ENCODE data around the gene LDLRAD4.
A peak's percentile ranks its signal among the peaks of the same experiment; 100 is the strongest.

LDLRAD4 gene

GRCh38 chr18:13500869-13501542, 282.4 kb downstream of the LDLRAD4 start:
- no peak for DNase-seq

- no peak for DNase-seq
Observed at GRCh38 chr18:13501543-13501887, 283.0 kb downstream of the LDLRAD4 start.

- DNase-seq = peak; percentile 14 to 26
Observed at GRCh38 chr18:13501891-13502290, 283.3 kb downstream of the LDLRAD4 start.

GRCh38 chr18:13502585-13502984, 284.0 kb downstream of the LDLRAD4 start:
- no peak for DNase-seq

- DNase-seq = no peak
Observed at GRCh38 chr18:13503836-13504235, 285.3 kb downstream of the LDLRAD4 start.

GRCh38 chr18:13505780-13506345, 287.3 kb downstream of the LDLRAD4 start:
- no peak for DNase-seq

GRCh38 chr18:13510594-13510993, 292.0 kb downstream of the LDLRAD4 start:
- no peak for DNase-seq

- DNase-seq = no peak
Observed at GRCh38 chr18:13511961-13512577, 293.5 kb downstream of the LDLRAD4 start.

- DNase-seq = no peak
Observed at GRCh38 chr18:13513021-13513420, 294.5 kb downstream of the LDLRAD4 start.

- DNase-seq = no peak
Observed at GRCh38 chr18:13513481-13513880, 294.9 kb downstream of the LDLRAD4 start.

- no peak for DNase-seq
Observed at GRCh38 chr18:13514558-13514957, 296.0 kb downstream of the LDLRAD4 start.

GRCh38 chr18:13516855-13517254, 298.3 kb downstream of the LDLRAD4 start:
- no peak for DNase-seq

- no peak for DNase-seq
Observed at GRCh38 chr18:13517369-13517768, 298.8 kb downstream of the LDLRAD4 start.

- DNase-seq = no peak
Observed at GRCh38 chr18:13518382-13518781, 299.8 kb downstream of the LDLRAD4 start.

- no peak for DNase-seq
Observed at GRCh38 chr18:13520306-13520705, 301.7 kb downstream of the LDLRAD4 start.

GRCh38 chr18:13520741-13521140, 302.2 kb downstream of the LDLRAD4 start:
- no peak for DNase-seq

- no peak for DNase-seq
Observed at GRCh38 chr18:13521418-13521817, 302.9 kb downstream of the LDLRAD4 start.

GRCh38 chr18:13522256-13522655, 303.7 kb downstream of the LDLRAD4 start:
- no peak for DNase-seq

- DNase-seq = no peak
Observed at GRCh38 chr18:13522861-13523660, 304.5 kb downstream of the LDLRAD4 start.

- DNase-seq = no peak
Observed at GRCh38 chr18:13524054-13524453, 305.5 kb downstream of the LDLRAD4 start.

GRCh38 chr18:13524811-13525210, 306.3 kb downstream of the LDLRAD4 start:
- no peak for DNase-seq

- DNase-seq = no peak
Observed at GRCh38 chr18:13525381-13526029, 306.9 kb downstream of the LDLRAD4 start.

- DNase-seq = no peak
Observed at GRCh38 chr18:13526519-13526918, 308.0 kb downstream of the LDLRAD4 start.

All from stimulated activated CD4-positive, alpha-beta T cell treated with anti-CD3 and anti-CD28 coated beads, Interleukin-2, amount 100 ng/mL, for 48 hours (primary cell).